HL-60/S4 treated with retinoic acid at 250 ng/mL for 4 days and 3 days (cell line): ENCODE results near the gene WNT1.

Source experiments
- in situ Hi-C: fragments of 300-500 bp; cut with MboI; formaldehyde crosslinking; loops from 2 replicates; pipeline ENCODE4 v1.7.0; 2022; ENCODE audit warnings: low sequenced_read_pairs

The WNT1 gene

DNA sequence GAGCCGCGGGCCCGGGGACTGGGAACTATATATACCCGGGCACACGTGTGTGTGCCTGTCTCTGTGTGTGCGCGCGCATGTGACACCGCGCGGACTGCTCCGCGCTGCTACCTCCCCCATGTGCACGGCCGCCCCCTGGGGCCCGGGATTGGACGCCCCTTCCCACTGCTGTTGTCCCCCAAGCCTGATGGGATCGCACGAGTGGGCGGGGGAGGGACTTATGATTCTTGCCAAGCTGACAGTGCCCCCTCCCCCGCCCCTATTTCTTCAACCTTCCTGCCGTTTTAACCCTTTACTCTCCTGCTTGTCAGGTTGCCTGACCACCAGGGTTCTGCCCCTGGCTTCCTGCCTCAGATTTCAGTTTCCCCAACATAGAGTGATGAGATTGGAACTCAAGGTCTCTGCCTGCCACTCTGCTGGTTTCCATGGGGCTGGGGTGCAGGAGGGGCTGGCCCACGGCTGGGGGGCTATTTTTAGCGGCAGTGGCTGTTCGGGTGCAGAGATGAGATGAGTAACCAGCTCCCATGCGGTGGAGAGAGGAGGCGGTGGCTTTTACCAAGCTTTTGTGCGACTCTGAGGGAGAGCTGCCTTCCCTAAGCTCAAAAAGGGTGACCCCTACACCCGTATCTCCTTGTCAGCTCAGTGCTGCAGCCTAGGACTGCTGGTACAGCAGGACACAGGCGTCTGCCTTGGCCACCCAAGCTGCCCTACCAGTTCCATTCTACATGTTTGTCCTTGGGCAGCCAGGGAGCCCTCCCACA, 21.4 kb downstream of the WNT1 start, which contains the start of gene DDN:
Gene DDN (minus strand): TSS at position 5 of the 761 bp plus-strand sequence. CDS start 88 bp downstream, outside the sequence.
- in situ Hi-C loops = no loop called here

DNA sequence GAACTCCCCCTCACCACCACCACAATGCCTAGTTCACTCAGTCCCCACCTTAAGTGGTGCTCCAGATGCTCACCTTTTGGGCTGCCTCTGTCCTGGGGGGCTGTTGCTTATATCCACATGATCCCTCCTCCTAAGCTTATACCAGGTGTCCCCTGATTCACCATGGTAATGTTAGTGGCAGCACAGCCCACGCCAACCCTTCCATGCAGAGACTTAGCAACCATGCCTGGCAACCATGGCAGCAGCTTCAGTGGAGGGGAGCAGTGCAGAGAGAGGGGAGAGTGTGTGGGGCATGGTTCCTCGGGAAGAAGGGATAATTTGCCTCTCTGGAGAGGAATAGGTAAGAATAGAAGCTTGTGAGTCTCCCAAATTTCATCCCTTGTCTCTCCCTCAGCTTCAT, 22.2 kb downstream of the WNT1 start:
- in situ Hi-C loops = no loop called here

DNA sequence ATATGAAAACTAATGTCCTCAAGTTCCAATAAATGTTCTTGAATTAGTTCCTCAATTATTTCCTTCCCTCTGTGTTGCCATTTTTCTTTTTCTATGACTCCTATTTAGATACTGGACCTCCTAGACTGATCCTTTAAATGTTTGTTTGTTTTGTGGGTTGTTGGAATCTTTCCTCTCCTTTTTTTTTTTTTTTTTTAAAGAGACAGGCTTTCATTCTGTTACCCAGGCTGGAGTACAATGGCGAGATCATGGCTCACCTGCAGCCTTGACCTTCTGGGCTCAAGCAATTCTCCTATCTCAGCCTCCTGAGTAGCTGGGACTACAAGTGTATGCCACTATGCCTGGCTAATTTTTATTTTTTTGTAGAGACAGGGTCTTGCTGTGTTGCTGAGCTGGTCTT, 30.8 kb downstream of the WNT1 start:
- in situ Hi-C loops = no loop called here

DNA sequence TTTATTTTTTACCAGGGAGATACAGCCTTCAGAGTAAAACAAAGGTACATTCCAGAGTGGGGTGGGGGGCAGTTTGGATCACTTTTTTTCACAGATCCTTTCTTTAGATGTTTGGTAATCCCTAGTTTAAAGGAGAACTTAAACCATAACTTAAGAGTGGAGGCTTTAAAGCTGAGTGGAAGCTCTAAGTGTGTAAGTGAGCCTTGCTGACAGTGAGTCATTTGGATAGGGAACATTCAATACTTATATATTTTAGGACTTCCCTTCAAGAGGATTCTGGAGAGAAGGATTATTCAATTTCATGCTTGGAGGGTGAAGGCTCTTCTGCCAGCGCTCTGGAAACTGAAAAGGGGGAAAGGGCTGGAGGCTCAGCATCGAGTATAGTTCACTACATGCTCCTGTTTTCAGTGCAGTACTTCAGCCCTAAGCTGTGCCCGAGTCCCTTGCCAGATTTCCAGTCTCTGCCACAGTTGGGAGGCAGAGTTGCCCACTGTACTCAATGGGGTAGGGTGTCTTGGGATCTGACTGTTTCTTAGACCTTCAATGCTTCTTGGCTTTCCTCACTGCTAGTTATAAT, 32.1 kb downstream of the WNT1 start:
- in situ Hi-C loops = no loop called here

DNA sequence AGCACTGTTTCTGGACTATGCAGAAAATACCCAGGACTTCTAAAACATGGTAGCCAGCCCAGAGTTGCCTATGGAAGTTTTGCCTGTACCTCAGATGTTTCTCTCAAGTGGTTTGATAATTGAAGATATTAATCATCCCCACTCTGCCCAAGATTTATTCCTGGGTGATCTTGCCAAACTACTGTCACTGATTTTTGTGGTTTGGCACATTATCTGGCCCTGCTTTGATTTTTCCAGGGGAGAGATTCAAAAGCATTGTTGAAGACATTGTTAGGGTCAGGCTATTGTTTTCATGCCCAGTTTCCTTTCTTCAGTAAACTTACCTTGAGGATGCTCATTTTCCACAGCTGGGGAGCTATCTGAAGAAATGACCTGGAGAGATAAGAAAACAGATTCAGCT, 34.6 kb downstream of the WNT1 start:
- in situ Hi-C loops = no loop called here

DNA sequence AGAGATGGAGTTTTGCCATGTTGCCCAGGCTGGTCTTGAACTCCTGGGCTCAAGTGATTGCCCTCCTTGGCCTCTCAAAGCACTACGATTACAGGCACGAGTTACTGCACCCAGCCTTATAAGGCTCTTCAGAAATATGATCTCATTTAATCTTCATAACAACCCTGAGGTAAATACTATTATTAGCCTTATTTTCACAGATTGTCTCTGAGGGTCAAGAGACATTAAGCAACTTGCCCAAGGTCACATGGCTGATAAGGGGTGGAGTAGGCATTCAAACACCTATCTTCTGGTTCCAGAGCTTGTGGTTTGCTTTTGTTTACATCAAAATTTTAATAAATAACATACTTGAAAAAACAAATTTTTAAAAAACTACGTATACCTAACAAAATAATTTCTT, 35.3 kb downstream of the WNT1 start:
- in situ Hi-C loops = no loop called here

DNA sequence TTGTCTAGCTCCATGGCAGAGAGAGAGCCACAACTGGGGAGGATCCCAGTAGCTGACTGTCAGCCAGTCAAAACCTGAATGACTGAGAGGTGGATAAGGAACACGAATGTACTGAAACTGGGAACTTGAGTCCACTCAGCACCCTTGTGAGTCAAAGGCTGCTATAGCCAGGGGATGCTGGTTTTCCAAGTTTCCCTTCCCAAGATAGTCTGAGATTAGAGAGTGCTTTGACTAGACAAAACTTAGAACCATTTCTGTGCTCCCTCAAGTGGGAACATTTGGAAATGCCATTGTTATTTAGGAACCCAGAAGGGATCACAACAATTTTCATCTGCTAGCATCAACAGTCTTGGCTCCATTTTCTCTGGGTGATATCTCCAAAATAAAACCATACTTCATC, 36.4 kb downstream of the WNT1 start:
- in situ Hi-C loops = no loop called here

DNA sequence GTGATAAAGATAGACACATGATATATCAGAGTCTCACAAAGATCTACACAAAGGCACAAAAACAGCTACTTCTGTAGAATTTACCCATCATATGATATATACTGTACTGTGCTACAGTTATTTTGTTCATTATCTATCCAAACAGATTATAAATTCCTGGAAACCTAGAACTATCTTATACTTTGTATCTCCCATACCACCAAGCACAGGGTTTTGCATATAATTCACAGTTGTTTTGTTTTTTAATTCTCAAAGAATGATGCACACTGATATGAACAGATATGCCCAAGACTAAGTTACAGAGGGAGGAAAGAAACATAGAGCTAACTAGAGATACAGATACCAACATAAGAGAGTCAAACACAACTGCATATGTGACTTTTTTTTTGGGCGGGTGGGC, 37.1 kb downstream of the WNT1 start:
- in situ Hi-C loops = no loop called here

DNA sequence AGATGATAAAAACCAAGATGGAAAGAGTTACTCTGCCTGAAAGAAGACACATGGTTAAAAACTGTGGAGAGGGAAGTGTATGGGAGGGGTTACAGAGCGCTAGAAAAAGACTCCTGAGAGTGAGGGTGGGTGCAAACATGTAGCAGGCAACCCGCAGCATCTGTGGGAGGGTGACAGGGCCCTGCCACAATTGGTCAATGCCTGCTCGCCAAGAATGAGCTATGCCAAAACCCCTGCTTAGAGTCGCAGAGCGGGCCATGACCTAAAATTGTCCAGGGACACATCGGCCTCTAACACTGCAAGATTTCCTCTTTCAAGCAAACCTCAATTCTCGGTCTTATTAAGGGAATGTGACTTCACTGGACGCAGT, 39.8 kb downstream of the WNT1 start:
- in situ Hi-C loops = no loop called here

DNA sequence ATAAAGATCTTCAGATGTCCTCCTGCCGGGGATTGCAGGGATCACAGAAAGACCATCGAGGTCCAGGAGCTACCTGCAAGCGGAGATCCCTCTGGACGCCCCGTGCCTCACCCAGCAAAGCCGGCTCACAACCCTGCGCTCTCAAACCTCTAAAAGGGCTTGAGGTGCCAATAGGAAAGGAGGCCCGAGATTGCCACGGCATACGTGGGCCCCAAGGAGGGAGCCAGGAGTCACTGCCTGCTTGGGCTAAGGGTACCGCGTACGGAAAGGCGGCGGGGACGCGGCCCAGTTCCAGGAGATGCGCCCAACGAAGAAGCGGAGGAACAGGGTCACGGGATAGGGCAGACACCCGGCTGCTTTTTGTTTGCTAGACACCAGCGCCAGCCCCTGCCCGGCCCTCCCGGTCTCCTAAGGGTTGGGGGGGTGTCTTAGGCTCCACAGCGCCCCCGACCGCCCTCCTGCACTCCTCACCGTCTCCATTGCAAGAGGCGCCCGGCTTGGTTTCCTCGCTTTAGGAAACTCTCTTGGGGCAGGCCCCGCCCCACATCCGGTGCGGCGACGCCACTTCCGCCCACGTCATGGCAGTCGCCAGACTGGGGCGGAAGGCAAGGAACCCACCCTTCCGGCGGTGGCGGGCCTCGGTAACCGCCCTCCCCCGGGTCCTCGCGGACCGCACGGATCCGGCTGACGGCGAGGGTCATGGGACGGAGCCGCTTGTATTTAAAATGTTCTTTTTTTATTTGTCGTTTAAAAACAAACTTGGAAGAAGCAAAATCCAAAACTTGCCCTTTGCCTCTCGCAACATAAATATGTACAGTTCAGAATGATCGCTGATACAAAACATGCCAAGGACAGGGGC, 40.4 kb downstream of the WNT1 start, which contains the start of gene PRKAG1:
Gene PRKAG1 (minus strand): TSS at position 516 of the 859 bp plus-strand sequence. CDS start 36 bp downstream, at position 480.
- in situ Hi-C loops = no loop called here

DNA sequence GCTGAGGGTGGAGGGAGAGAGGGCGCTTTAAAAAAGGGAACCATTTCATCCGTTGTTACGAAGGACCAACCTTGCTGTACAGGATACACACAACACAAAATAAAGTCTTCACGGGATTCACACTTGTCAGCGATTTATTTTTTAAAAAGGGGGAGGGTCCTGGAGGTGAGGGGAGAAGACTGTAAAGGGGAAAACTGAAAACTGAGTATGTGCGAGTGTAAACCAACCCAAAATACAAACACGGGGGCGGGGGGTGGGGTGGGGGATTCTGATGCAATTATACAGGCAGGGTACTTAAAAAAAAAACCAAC, 41.0 kb downstream of the WNT1 start:
- in situ Hi-C loops = no loop called here

DNA sequence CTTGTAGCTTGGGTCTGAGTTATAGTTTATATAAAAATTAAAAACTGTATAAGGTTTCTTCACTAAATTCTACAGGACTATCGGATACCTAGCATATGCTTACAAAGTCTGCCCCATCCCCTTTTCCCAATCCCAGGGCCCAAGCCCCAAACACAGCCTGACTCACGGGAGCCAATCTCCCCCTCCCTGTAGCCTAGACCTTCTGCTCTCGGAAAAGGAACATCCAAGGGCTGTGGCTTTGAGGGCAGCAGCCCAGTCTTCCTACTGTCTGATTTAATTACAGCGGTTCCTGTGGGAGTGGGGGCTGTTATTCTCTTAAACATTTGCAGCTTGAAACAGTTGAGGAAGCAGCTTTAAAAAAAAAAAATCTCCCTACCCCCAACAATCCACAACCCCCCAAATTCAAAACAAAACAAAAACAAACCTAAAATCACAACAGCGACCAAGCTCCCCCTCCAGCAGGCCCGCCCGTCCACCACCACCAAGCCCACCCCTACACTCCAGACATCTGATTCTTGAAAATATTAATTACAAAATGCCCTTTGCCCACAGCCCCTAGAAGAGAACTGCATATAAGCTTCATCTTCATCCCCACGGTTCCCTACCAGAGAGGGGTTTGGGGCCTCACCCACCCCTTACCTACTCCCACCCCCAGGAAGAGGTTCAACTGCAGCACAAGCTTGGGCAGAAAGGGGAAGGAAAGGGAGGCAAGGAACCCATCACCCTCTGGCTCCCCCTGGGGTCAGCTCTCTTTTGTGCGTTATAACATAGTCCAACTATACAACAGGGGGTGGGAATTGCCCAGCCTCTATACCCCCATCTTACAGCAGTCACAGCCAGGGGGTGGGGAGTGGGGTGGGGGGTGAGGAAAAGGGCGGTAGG, 41.6 kb downstream of the WNT1 start:
- in situ Hi-C loops = no loop called here

DNA sequence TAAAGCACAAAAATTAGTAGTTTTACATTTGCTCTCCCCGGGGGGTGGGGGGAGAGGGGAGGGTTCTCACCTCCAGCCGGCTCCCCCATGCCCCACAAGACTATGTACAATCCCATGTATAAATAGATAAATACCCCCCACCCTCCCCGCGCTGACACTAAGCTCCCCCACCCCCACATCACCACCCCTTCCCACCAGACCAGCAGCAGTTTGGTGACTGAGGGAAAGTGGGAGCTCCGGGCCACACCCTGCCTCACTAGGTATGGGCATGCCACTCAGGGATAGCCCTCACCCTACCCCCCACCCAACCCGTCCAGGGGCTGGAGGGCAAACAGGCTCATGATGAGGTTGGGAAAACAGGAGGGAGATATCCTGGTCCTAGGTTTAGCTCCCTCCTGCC, 42.3 kb downstream of the WNT1 start:
- in situ Hi-C loops = no loop called here

DNA sequence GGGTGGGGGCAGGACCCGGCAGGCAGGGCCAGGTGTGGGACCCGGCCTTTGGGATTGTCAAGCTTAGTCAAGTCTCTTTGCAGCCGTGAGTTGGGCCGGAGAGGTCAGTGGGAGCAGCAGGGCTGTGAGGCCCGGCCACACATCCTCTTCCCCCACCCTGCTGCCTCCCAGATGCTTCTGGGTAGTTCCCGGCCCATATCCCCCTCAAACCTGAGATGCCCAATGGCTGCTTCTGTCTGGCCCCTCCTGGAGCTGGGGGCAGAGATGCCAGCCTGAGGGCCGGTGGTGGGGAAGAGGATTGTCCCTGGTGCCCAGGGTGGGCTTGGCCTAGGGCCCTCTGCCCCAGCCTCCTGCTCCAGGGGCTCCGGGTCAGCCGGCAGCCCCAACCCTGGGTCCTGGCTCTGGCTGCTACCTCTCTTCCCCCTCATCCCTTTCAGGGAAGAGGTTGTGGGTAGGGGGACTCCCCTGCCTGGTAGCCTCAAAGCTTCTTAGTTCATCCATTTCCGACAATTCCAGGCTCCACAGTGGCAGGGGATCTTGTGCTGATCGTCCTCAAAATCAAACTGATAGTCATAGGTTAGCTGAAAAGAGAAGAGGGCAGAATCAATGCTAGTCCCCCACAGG, 43.3 kb downstream of the WNT1 start:
- in situ Hi-C loops = no loop called here

DNA sequence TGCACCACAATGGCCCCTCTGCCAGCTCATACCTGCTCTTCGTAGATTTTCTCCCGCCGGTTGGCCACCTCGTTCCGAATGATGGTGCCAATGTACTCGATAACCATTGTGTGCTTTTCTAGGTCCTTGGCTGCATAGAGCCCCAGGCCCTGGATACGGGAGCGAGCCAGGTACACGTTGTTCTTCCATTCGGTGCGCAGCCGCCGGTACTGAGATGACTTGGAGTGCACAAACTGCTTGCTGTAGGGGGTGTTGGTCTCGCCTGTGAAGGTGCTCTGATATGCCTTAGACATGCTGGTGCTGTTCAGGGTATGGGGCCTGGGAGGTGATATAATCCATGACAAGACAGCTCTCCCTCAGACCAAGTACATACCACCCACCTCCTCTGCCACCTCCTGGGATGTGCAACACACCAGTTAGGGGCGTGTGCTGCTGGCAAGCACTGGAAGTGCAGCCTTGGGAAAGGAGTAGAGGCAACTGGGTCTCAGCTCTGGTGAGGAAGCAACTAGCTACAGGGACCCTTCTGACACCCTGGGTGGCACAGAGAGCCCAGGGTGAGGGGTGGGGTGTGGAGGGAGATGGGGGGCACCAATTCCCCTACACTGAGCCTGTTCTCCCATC, 44.5 kb downstream of the WNT1 start:
- in situ Hi-C loops = no loop called here

DNA sequence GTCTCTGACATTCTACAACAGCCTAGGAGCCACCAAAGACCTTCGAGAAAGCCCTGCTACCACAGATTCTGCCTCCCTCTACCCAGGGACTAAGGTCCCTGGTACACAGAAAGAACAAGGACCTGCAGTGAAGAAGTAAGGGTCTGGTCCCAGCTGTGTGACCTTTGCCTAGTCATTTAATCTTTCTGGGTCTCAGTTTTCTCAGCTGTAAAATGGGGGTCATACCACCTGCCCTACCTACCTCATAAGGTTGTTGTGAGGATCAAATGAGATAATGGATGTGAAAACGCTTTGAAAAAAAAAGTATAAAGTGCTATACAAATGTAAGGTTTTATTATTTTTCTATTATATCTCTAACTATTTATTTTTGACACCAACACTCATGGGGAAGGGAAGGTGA, 45.7 kb downstream of the WNT1 start:
- in situ Hi-C loops = no loop called here

DNA sequence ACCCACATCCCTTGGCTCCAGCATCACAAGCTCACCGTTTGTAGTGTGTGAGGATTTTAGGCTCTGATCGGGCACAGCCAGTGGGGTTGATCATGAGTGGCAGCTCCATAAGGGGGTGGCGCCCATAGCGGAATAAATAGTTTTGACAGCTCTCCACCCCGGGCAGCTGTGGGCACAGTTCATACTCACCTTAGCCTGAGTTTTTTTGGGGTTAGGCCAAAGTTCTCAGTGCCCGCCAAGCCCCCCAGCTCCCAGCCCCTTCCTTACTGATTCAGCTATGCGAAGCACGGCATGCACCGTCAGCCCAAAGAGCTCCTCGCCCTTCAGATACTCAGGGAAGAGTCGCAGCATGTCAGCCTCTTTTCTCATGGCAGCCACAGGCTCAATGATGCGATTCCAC, 46.4 kb downstream of the WNT1 start:
- in situ Hi-C loops = no loop called here

DNA sequence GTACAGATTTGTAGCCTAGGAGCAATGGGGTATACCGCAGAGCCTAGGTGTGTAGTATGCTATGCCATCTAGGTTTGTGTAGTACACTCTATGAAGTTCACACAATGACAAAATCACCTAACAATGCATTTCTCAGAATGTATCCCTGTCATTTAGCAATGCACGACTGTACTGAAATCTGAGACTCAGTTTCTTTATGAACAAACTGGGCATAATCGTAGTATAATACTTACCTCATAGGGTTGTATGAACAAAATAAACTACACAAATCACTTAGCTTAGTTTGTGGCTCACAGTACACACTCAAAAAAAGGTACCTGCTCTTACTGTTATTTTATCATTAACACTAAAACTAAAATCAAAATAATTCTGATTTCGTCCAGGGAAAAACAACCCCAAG, 47.3 kb downstream of the WNT1 start:
- in situ Hi-C loops = no loop called here

DNA sequence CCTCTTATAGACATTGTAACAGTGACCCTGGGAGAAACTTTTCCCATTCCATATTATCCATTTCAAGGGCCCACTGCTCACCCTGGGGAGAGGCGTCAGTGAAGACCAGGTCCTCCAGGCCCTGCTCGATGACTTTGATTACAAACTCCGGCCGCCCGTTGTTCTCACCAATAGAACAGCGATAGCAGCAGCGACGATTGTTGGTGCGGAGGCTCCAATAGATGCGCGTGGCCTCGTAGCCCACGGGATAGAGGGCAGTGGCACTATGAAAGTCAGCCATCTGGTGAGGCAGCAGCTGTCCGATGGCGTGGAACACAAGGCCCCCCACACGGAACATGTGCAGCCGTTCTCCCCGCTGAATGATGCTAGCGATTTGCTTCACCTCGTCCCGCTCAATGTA, 48.0 kb downstream of the WNT1 start:
- in situ Hi-C loops = no loop called here
